GM12892 (cell line): ENCODE data around the gene IKBKG.

Experiments
- POLR2A ChIP-seq: IDR thresholded peaks from 2 replicates; pipeline ENCODE4 v1.6.1; 2011; ENCODE audit warnings: low read depth, low read length, control low read depth
- TAF1 ChIP-seq: IDR thresholded peaks from 2 replicates; pipeline ENCODE4 v1.6.1; 2011; ENCODE audit warnings: low read depth, mild to moderate bottlenecking, control low read depth, low read length, borderline replicate concordance

DNA sequence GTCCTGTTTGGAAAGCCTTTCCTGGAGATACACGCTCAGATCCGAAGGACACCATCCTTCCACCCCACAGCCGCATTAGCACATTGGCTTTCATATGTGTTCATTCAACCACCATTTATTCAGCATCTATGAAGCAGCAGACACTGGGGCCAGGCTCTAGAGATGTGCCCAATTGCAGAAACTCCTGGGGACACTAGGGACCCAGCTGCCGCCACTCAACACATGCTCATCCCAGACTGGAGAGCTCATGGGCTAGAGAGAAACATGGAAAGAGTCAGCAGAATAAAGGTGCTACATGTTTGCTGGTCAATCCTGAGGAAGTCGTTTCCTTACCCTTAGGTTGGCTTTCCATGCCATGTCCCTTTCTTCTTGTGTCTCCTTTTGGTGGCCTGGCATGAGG is 45.1 kb downstream of the IKBKG start:
- TF ChIP-seq POLR2A: no peak
- TF ChIP-seq TAF1: no peak
